ENCODE data around the gene AGAP1. TPM values are rescaled to one million over a fixed set of nuclear protein-coding genes. Genes with fewer than 3 reads are reported as not detected.
A peak's percentile ranks its signal among the peaks of the same experiment; 100 is the strongest.

Gene AGAP1
- total RNA-seq, 4 donors from 2014 or later, result 13.7 to 18.5 (median 17.1) TPM

GRCh38 chr2:235486729-235487128, 7.1 kb upstream of the AGAP1 start:
- TF ChIP-seq CTCF (IDR thresholded peaks at IDR 0.05) (no peak), POLR2A (IDR thresholded peaks at IDR 0.05) (no peak)
- DNase-seq (ENCODE audit: low spot score in 2 of 2), result no peak
- H3K4me3 ChIP-seq (ENCODE audit: low read depth, poor library complexity, severe bottlenecking), result no peak overlapping the region
- intact Hi-C loops (cut with DNase I; ENCODE audit: low total_unique reads), result no loop called here
- WGBS, 2 donors, result 87 to 95% methylated on average over 1 of the region's 1 CpG

- H3K4me3 ChIP-seq (ENCODE audit: low read depth, poor library complexity, severe bottlenecking), result no peak overlapping the region
- TF ChIP-seq POLR2A (IDR thresholded peaks at IDR 0.05) (no peak), CTCF (IDR thresholded peaks at IDR 0.05) (no peak)
- no peak for DNase-seq (ENCODE audit: low spot score in 2 of 2)
- 92 to 96% methylated on average over 2 of the region's 2 CpGs for WGBS, 2 donors
- intact Hi-C loops (cut with DNase I; ENCODE audit: low total_unique reads), result no loop called here
These were observed 3.9 kb upstream of the AGAP1 start for GRCh38 chr2:235489897-235490296.

GRCh38 chr2:235492850-235493344, 946 bp upstream of the AGAP1 start:
- intact Hi-C loops (cut with DNase I; ENCODE audit: low total_unique reads), result no loop called here
- 39 to 47% methylated on average over 19 to 27 of the region's 27 CpGs for WGBS, 2 donors
- no peak for DNase-seq (ENCODE audit: low spot score in 2 of 2)
- no peak for TF ChIP-seq POLR2A (IDR thresholded peaks at IDR 0.05)
- TF ChIP-seq CTCF (IDR thresholded peaks at IDR 0.05), result no peak
- no peak overlapping the region for H3K4me3 ChIP-seq (ENCODE audit: low read depth, poor library complexity, severe bottlenecking)

- intact Hi-C loops (cut with DNase I; ENCODE audit: low total_unique reads), result no loop called here
- peak in 1 of 2 donors; percentile 32 for DNase-seq (ENCODE audit: low spot score in 2 of 2)
- H3K4me3 ChIP-seq (ENCODE audit: low read depth, poor library complexity, severe bottlenecking), result peak overlapping the region; percentile 27
- TF ChIP-seq CTCF (IDR thresholded peaks at IDR 0.05) (no peak), POLR2A (IDR thresholded peaks at IDR 0.05) (no peak)
- 7 to 10% methylated on average over 20 to 33 of the region's 33 CpGs for WGBS, 2 donors
These were observed 455 bp upstream of the AGAP1 start for GRCh38 chr2:235493402-235493774.

- H3K4me3 ChIP-seq (ENCODE audit: low read depth, poor library complexity, severe bottlenecking), result peak overlapping the region; percentile 26
- intact Hi-C loops (cut with DNase I; ENCODE audit: low total_unique reads), result no loop called here
- 0 to 1% methylated on average over 9 to 27 of the region's 72 CpGs for WGBS, 2 donors
- TF ChIP-seq POLR2A (IDR thresholded peaks at IDR 0.05) (no peak), CTCF (IDR thresholded peaks at IDR 0.05) (no peak)
- DNase-seq (ENCODE audit: low spot score in 2 of 2), result peak in 1 of 2 donors; percentile 25
These were observed 1.0 kb downstream of the AGAP1 start for GRCh38 chr2:235494716-235495372.
